K562 (cell line): ENCODE measurements around the gene CFAP97D2. TPM values are rescaled to one million over a fixed set of nuclear protein-coding genes. Genes with fewer than 3 reads are reported as not detected.
A peak's percentile ranks its signal among the peaks of the same experiment; 100 is the strongest.

Experiments
- CXXC5 ChIP-seq: fragments of 250-450 bp; sonication (Bioruptor Pico); IDR thresholded peaks from 2 replicates; pipeline ENCODE4 v1.8.0; 2022; ENCODE audit warnings: inconsistent platforms, mild to moderate bottlenecking, moderate library complexity
- HMBOX1 ChIP-seq: sonication (generic); IDR thresholded peaks from 2 replicates; pipeline ENCODE4 v1.6.1; 2016
- NONO ChIP-seq, 2 experiments: fragments of 200-400 bp in 1 of 2; fragments of 450-650 bp in 1 of 2; formaldehyde crosslinking in 1 of 2; IDR thresholded peaks; 2 replicates each; pipeline ENCODE4 v1.6.1; 2017; ENCODE audit warnings: low read depth in 2 of 2, mild to moderate bottlenecking in 2 of 2, moderate library complexity in 2 of 2, low read length in 1 of 2
- NR4A1 ChIP-seq, 2 experiments: fragments of 250-450 bp in 1 of 2; fragments of 450-650 bp in 1 of 2; sonication (Bioruptor Pico) in 1 of 2; IDR thresholded peaks; 2 replicates each; pipeline versions ENCODE4 v1.4.0 to v1.6.1; 2016 to 2020; ENCODE audit warnings: mild to moderate bottlenecking in 2 of 2, missing compliant biosample characterization in 1 of 2, missing genetic modification characterization in 1 of 2, moderate library complexity in 1 of 2
- PHF20 ChIP-seq: fragments of 450-650 bp; IDR thresholded peaks from 2 replicates; pipeline ENCODE4 v1.6.1; 2018; ENCODE audit not compliant: partially characterized antibody
- RREB1 ChIP-seq: fragments of 250-450 bp; sonication (Bioruptor Pico); IDR thresholded peaks from 2 replicates; pipeline ENCODE4 v1.4.0; 2020
- ZBTB7A ChIP-seq: IDR thresholded peaks from 2 replicates; pipeline ENCODE4 v1.6.1; 2011; ENCODE audit warnings: low read depth, mild to moderate bottlenecking, low read length, moderate library complexity, borderline replicate concordance; ENCODE audit not compliant: control insufficient read depth
- ZFPM2 ChIP-seq: fragments of 250-450 bp; sonication (Bioruptor Pico); IDR thresholded peaks from 2 replicates; pipeline ENCODE4 v1.5.1; 2022; ENCODE audit warnings: mild to moderate bottlenecking
- ZNF589 ChIP-seq: fragments of 200-800 bp; sonication (Bioruptor generic); IDR thresholded peaks from 2 replicates; pipeline ENCODE4 v1.6.1; 2016; ENCODE audit warnings: low read depth, missing genetic modification characterization, missing compliant biosample characterization
- ZNF592 ChIP-seq: fragments of 450-650 bp; IDR thresholded peaks from 2 replicates; pipeline ENCODE4 v1.6.1; 2017; ENCODE audit warnings: antibody characterized with exemption, mild to moderate bottlenecking
- ZNF699 ChIP-seq: fragments of 250-450 bp; sonication (Bioruptor Pico); IDR thresholded peaks from 2 replicates; pipeline ENCODE4 v1.8.0; 2021; ENCODE audit warnings: mild to moderate bottlenecking, moderate library complexity; ENCODE audit not compliant: insufficient replicate concordance
- polyA plus RNA-seq, 8 experiments: library from polyadenylated mRNA; depleted of rRNA in 4 of 8; stranded (reverse) in 5 of 8; unstranded in 3 of 8; fragments of >200 nt; fragmentation: Nextera tagmentation in 2 of 8; fragmentation: Illumina TruSeq in 1 of 8; extraction: Ambion mirVana in 2 of 8; extraction: Trizol in 1 of 8; gene quantifications; 2 replicates each; pipeline versions ENCODE4 v1.2.1 to v1.2.3, GENCODE V29; 2011 to 2014; ENCODE audit warnings: inconsistent platforms in 1 of 8, missing spikeins in 1 of 8
- total RNA-seq, 7 experiments: library from RNA; depleted of rRNA in 6 of 7; stranded (reverse); fragments of >200 nt in 6 of 7; fragmentation: Illumina TruSeq in 2 of 7; extraction: Trizol in 2 of 7; gene quantifications; 2 replicates each; pipeline versions ENCODE4 v1.2.1 to v1.2.3, GENCODE V29; 2011 to 2021; ENCODE audit warnings: low replicate concordance in 1 of 7

Gene CFAP97D2
- total and polyA plus RNA-seq, 9 of the 15 experiments (the other 6 are each of a cell fraction or from before 2014, with no cell fraction given), result not detected

- TF ChIP-seq NR4A1 (CRISPR knock-in tag; IDR thresholded peaks at IDR 0.05) (no peak), NR4A1 (tag; IDR thresholded peaks at IDR 0.05) (peak; percentile 74; the same call in 1 of the 2 replicates), RREB1 (CRISPR knock-in tag) (0 out of 2 replicates have a peak, but pooled peaks have one; percentile 23), ZFPM2 (CRISPR knock-in tag) (no peak), CXXC5 (CRISPR knock-in tag) (peak; percentile 61), ZNF699 (no peak), NONO (IDR thresholded peaks at IDR 0.05; ENCODE audit: low read depth in 2 of 2, low read length in 1 of 2) (peak in 1 of 2 experiments; percentile 53; a peak in 1 of 4 replicates), ZNF589 (peak; percentile 87), PHF20 (peak; percentile 50), HMBOX1 (no peak), ZNF592 (peak; percentile 95), ZBTB7A (peak; percentile 25; the same call in 1 of the 2 replicates)
Measured at GRCh38 chr13:114234645-114235421, 55.8 kb downstream of the CFAP97D2 start, which contains the start of gene CDC16 (continued).
